Naive thymus-derived CD4-positive, alpha-beta T cell (primary cell): ENCODE data around the gene PPP1R2. TPM values are rescaled to one million over a fixed set of nuclear protein-coding genes. Genes with fewer than 3 reads are reported as not detected.
A peak's percentile ranks its signal among the peaks of the same experiment; 100 is the strongest.

Source experiments
- ATAC-seq: fragments of 150-1000 bp; cut with Tn5 transposase; 2 replicates; pipeline ENCODE4 v1.10.0; 2021; ENCODE audit warnings: mild to moderate bottlenecking, moderate library complexity
- CTCF ChIA-PET: fragments of 350-600 bp; sonication (Branson Sonifier 250); formaldehyde crosslinking; loops from one replicate; lab custom pipeline; 2021; ENCODE audit warnings: antibody characterized with exemption; lab: Charles Lee
- POLR2A ChIA-PET: fragments of 350-600 bp; sonication (Branson Sonifier 250); formaldehyde crosslinking; loops from one replicate; lab custom pipeline; 2021; ENCODE audit warnings: antibody characterized with exemption, inconsistent platforms; lab: Charles Lee
- DNase-seq, 9 donors: peaks; one replicate each; pipeline versions ENCODE4 v3.0.0 to v3.0.0-alpha.2; 2020 to 2022; ENCODE audit warnings: mixed read lengths in 1 of 9
- H3K27ac ChIP-seq: one replicate; pipeline ENCODE4 v1.7.0; 2013; ENCODE audit warnings: mild to moderate bottlenecking, low read depth, low read length, moderate library complexity
- H3K27me3 ChIP-seq, 2 donors: one replicate each; pipeline ENCODE4 v1.7.0; 2013; ENCODE audit warnings: low read length in 2 of 2, mild to moderate bottlenecking in 2 of 2, moderate library complexity in 2 of 2; ENCODE audit not compliant: control insufficient read depth in 2 of 2, insufficient read depth in 2 of 2
- H3K36me3 ChIP-seq, 3 experiments: 1 replicate in 2 of 3; 2 replicates in 1 of 3; pipeline ENCODE4 v1.7.0; 2013; ENCODE audit warnings: low read length in 3 of 3, mild to moderate bottlenecking in 3 of 3, moderate library complexity in 1 of 3; ENCODE audit not compliant: insufficient read depth in 3 of 3, control insufficient read depth in 2 of 3
- H3K4me1 ChIP-seq, 2 donors: one replicate each; pipeline ENCODE4 v1.7.0; 2013; ENCODE audit warnings: low read length in 2 of 2, mild to moderate bottlenecking in 2 of 2, moderate library complexity in 1 of 2; ENCODE audit not compliant: control insufficient read depth in 2 of 2, insufficient read depth in 2 of 2
- H3K4me3 ChIP-seq: 2 replicates; pipeline ENCODE4 v1.7.0; 2013; ENCODE audit warnings: mild to moderate bottlenecking, low read length
- H3K9me3 ChIP-seq, 3 experiments: 1 replicate in 2 of 3; 2 replicates in 1 of 3; pipeline ENCODE4 v1.7.0; 2013; ENCODE audit warnings: low read length in 3 of 3; ENCODE audit not compliant: control insufficient read depth in 2 of 3
- H3K27ac Mint-ChIP-seq, 9 donors: one replicate each; pipeline ENCODE4 v1.8.0; 2020 to 2022; ENCODE audit warnings: mixed read lengths in 9 of 9, mild to moderate bottlenecking in 8 of 9, moderate library complexity in 5 of 9, inconsistent platforms in 2 of 9
- H3K27me3 Mint-ChIP-seq, 5 donors: one replicate each; pipeline ENCODE4 v1.8.0; 2021 to 2022; ENCODE audit warnings: mixed read lengths in 5 of 5, mild to moderate bottlenecking in 1 of 5
- H3K36me3 Mint-ChIP-seq, 5 donors: one replicate each; pipeline ENCODE4 v1.8.0; 2020 to 2022; ENCODE audit warnings: mixed read lengths in 5 of 5, mild to moderate bottlenecking in 3 of 5, inconsistent platforms in 1 of 5
- H3K4me1 Mint-ChIP-seq, 7 donors: one replicate each; pipeline ENCODE4 v1.8.0; 2020 to 2022; ENCODE audit warnings: mixed read lengths in 7 of 7, mild to moderate bottlenecking in 3 of 7, inconsistent platforms in 1 of 7
- H3K4me3 Mint-ChIP-seq, 10 donors: one replicate each; pipeline ENCODE4 v1.8.0; 2020 to 2022; ENCODE audit warnings: mild to moderate bottlenecking in 10 of 10, mixed read lengths in 10 of 10, moderate library complexity in 6 of 10, inconsistent platforms in 2 of 10
- H3K9me3 Mint-ChIP-seq, 11 donors: one replicate each; pipeline ENCODE4 v1.8.0; 2020 to 2022; ENCODE audit warnings: mixed read lengths in 11 of 11, mild to moderate bottlenecking in 4 of 11, inconsistent platforms in 1 of 11, moderate library complexity in 1 of 11
- intact Hi-C, 2 donors: fragments of 100-400 bp; cut with micrococcal nuclease; formaldehyde crosslinking; loops; one replicate each; pipeline ENCODE4 v1.15.1; 2023
- polyA plus RNA-seq, 2 donors: library from polyadenylated mRNA; unstranded; fragments of 300-500 nt; fragmentation: Illumina TruSeq; gene quantifications; one replicate each; pipeline ENCODE4 v1.2.3, GENCODE V29; 2021
- total RNA-seq, 6 experiments: library from RNA in 5 of 6; stranded (reverse) in 5 of 6; gene quantifications; 1 replicate in 5 of 6; 2 replicates in 1 of 6; pipeline ENCODE4 v1.2.3 and lab custom pipeline; 2021 to 2026

PPP1R2 gene
- total and polyA plus RNA-seq, 7 experiments from 2014 or later = 76.1 to 329 (median 157) TPM

GRCh38 chr3:195467641-195468390 lies 75.3 kb downstream of the PPP1R2 start:
- intact Hi-C loops = no loop called here
- DNase-seq = peak in 6 of 9 donors; percentile 17 to 42 (median 28)
- Mint-ChIP-seq H3K4me1 (peaks cover 2 to 14% (median 10%) of the 10 kb centered on the region in 7 donors), H3K36me3 (peaks cover 11 to 15% (median 14%) of the 10 kb centered on the region in 5 donors), H3K27me3 (peaks cover 0 to 2% (median 0%) of the 10 kb centered on the region in 5 donors), H3K4me3 (peak overlapping the region in 2 of 10 donors; percentile 3 to 33), H3K9me3 (peaks cover 7 to 22% (median 12%) of the 10 kb centered on the region in 11 donors), H3K27ac (peak overlapping the region; percentile 6 to 90 (median 71))
- ATAC-seq = peak; percentile 76
- ChIA-PET POLR2A (no interaction called here), CTCF (no interaction called here)
- no peaks in the 10 kb centered on the region for H3K27me3 ChIP-seq
- H3K4me3 ChIP-seq = no peak overlapping the region
- H3K27ac ChIP-seq = no peak overlapping the region
- H3K9me3 ChIP-seq = peaks cover 0 to 13% (median 0%) of the 10 kb centered on the region in 3 experiments
- no peaks in the 10 kb centered on the region for H3K4me1 ChIP-seq
- no peaks in the 10 kb centered on the region for H3K36me3 ChIP-seq

- intact Hi-C loops = no loop called here
These were observed 76.9 kb downstream of the PPP1R2 start for GRCh38 chr3:195466251-195466650.

More at GRCh38 chr3:195466251-195466650, 76.9 kb downstream of the PPP1R2 start:
- Mint-ChIP-seq H3K27ac (no peak overlapping the region), H3K36me3 (peaks cover 11 to 15% (median 14%) of the 10 kb centered on the region in 5 donors), H3K4me3 (no peak overlapping the region), H3K4me1 (peaks cover 2 to 14% (median 10%) of the 10 kb centered on the region in 7 donors), H3K9me3 (peaks cover 7 to 22% (median 12%) of the 10 kb centered on the region in 11 donors), H3K27me3 (peaks cover 0 to 7% (median 0%) of the 10 kb centered on the region in 5 donors)
- Histone ChIP-seq H3K9me3 (peaks cover 0 to 13% (median 0%) of the 10 kb centered on the region in 3 experiments), H3K27me3 (no peaks in the 10 kb centered on the region), H3K27ac (no peak overlapping the region), H3K4me1 (no peaks in the 10 kb centered on the region), H3K4me3 (no peak overlapping the region), H3K36me3 (no peaks in the 10 kb centered on the region)
- DNase-seq (no peak), ATAC-seq (no peak)
- ChIA-PET POLR2A (no interaction called here), CTCF (no interaction called here)

Other genes with a start within 250 kb of the PPP1R2 start
- 100 to 1,000 TPM in 1 of 5 experiments, 10 to 100 TPM in 4; 68.1 to 111 (median 74.2) TPM for gene ACAP2, start 100.3 kb downstream of the PPP1R2 start, total RNA-seq
- 10 to 100 TPM; 40.1 to 45.7 TPM for gene ACAP2, start 100.3 kb downstream of the PPP1R2 start, polyA plus RNA-seq
- gene APOD, start 40.6 kb upstream of the PPP1R2 start, total RNA-seq = under 1 TPM in 1 of 5 experiments, not detected in 4; 0.56 TPM
- gene APOD, start 40.6 kb upstream of the PPP1R2 start, polyA plus RNA-seq = not detected
- 10 to 100 TPM in 4 of 5 experiments, 1 to 10 TPM in 1; 7.9 to 17.8 (median 13.2) TPM for gene MUC20, start 177.7 kb upstream of the PPP1R2 start, total RNA-seq
- under 1 TPM; 0.66 to 0.97 TPM for gene MUC20, start 177.7 kb upstream of the PPP1R2 start, polyA plus RNA-seq